Measurements from ENCODE around the gene NEUROG1. TPM values are rescaled to one million over a fixed set of nuclear protein-coding genes. Genes with fewer than 3 reads are reported as not detected.

The NEUROG1 gene
- total RNA-seq, 4 donors from 2014 or later: not detected

DNA sequence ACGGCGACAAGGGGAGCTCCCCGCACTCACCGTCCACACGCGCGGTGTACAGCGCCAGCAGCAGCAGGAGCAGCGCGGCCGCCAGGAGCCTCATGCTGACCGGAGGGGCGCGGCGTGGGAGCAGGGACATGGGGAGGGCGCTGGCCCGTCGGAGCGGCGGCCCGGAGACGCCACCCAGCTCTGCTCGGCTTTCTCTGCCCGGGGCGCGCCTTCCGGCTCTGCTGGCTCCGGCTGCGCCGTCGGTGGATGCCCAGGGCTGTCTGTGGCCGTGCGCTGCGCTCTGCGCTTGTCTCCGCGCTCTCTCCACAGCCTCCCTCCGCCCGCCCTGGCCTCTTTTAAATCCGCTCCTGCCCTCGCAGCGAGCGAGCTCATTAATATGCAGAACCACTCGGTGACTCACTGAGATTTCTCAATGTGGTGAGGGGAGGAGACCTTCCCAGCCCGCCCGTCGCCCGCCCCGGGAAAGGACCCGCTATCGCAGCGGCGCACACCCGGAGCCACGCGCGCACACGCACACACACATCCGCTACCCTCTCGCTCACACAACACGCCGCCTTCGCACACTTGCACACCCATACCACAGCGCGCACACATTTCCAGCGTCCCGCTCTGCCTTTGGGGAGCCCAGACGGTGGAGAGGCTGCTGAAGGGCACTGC lies 43.0 kb upstream of the NEUROG1 start, which contains the start of gene CXCL14:
TSS of gene CXCL14 (minus strand) at position 307 of the 657 bp plus-strand sequence. CDS start at position 94, 213 bp downstream.
- H3K4me1 ChIP-seq: peaks cover 0 to 14% (median 0%) of the 10 kb centered on the region in 4 donors
- H3K36me3 ChIP-seq: no peaks in the 10 kb centered on the region
- WGBS, 2 donors: 1 to 2% methylated on average over 26 to 35 of the region's 68 CpGs
- DNase-seq (ENCODE audit: low spot score in 2 of 2): peak in 1 of 2 donors; percentile 50
- peak in 1 of 2 donors; percentile 21 for TF ChIP-seq EP300 (IDR thresholded peaks at IDR 0.05)
- TF ChIP-seq POLR2A (IDR thresholded peaks at IDR 0.05): no peak
- TF ChIP-seq, protein P1, sequence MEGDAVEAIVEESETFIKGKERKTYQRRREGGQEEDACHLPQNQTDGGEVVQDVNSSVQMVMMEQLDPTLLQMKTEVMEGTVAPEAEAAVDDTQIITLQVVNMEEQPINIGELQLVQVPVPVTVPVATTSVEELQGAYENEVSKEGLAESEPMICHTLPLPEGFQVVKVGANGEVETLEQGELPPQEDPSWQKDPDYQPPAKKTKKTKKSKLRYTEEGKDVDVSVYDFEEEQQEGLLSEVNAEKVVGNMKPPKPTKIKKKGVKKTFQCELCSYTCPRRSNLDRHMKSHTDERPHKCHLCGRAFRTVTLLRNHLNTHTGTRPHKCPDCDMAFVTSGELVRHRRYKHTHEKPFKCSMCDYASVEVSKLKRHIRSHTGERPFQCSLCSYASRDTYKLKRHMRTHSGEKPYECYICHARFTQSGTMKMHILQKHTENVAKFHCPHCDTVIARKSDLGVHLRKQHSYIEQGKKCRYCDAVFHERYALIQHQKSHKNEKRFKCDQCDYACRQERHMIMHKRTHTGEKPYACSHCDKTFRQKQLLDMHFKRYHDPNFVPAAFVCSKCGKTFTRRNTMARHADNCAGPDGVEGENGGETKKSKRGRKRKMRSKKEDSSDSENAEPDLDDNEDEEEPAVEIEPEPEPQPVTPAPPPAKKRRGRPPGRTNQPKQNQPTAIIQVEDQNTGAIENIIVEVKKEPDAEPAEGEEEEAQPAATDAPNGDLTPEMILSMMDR (IDR thresholded peaks at IDR 0.05): no peak
- peak within 1 kb of the TSS; percentile 23 to 51 (median 32) for H3K4me3 ChIP-seq
- H3K9me3 ChIP-seq: no peaks in the 10 kb centered on the region
- H3K27me3 ChIP-seq: peaks cover 0 to 32% of the 10 kb centered on the region in 2 donors
- H3K27ac ChIP-seq: peak within 1 kb of the TSS in 2 of 4 donors; percentile 51 to 55

DNA sequence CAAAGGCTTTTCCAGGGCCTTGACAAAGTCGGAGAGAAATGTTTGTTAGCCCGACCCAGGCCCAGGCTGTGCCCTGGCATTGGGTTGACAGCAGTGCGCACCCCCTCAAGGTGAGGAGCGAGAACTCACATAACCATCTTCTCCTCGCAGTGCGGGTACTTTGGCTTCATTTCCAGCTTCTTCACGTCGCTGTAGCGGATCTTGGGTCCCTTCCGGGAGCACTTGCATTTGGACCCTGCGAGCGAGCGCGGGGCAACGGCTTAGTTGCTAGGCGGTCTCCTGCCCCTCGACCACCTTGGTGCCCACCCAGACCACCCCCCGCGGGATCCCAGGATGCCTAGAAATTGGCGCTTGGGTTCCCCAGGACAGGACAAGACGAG lies 42.5 kb upstream of the NEUROG1 start:
- H3K27me3 ChIP-seq: peaks cover 0 to 32% of the 10 kb centered on the region in 2 donors
- peak overlapping the region in 2 of 4 donors; percentile 51 to 55 for H3K27ac ChIP-seq
- no peaks in the 10 kb centered on the region for H3K9me3 ChIP-seq
- TF ChIP-seq EP300 (IDR thresholded peaks at IDR 0.05) (no peak), POLR2A (IDR thresholded peaks at IDR 0.05) (no peak)
- TF ChIP-seq, protein P1 (IDR thresholded peaks at IDR 0.05): no peak
- H3K36me3 ChIP-seq: no peaks in the 10 kb centered on the region
- peaks cover 0 to 14% (median 0%) of the 10 kb centered on the region in 4 donors for H3K4me1 ChIP-seq
- peak overlapping the region; percentile 23 to 51 (median 32) for H3K4me3 ChIP-seq
- WGBS, 2 donors: 6 to 21% methylated on average over 8 to 16 of the region's 21 CpGs
- no peak for DNase-seq (ENCODE audit: low spot score in 2 of 2)

DNA sequence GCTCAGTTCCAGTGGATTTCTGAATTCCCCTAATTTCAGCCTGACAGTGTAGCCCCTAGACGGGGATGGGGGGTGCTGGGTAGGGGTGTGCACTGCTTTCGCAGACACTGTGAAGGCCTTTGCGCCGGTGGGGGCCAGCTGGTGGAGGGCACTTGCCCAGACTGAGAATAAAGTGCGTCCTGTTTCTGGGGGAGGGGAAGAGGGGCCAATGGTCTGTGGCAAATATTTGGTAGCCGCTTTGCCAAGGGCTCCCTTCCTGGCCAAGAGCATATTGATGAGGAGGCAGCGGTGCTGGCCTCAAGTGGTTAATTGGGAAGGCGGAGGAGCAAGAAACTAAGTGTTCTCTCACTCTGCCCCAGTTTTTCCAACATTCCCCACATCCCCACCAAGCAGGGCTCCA lies 41.7 kb upstream of the NEUROG1 start:
- no peak for DNase-seq (ENCODE audit: low spot score in 2 of 2)
- H3K4me3 ChIP-seq: peak overlapping the region in 1 of 4 donors; percentile 51
- no peaks in the 10 kb centered on the region for H3K9me3 ChIP-seq
- 53 to 63% methylated on average over 8 of the region's 8 CpGs for WGBS, 2 donors
- peaks cover 0 to 14% (median 0%) of the 10 kb centered on the region in 4 donors for H3K4me1 ChIP-seq
- TF ChIP-seq, protein P1 (IDR thresholded peaks at IDR 0.05): no peak
- no peak for TF ChIP-seq POLR2A (IDR thresholded peaks at IDR 0.05)
- TF ChIP-seq EP300 (IDR thresholded peaks at IDR 0.05): no peak
- no peak overlapping the region for H3K27ac ChIP-seq
- H3K27me3 ChIP-seq: peaks cover 0 to 32% of the 10 kb centered on the region in 2 donors
- no peaks in the 10 kb centered on the region for H3K36me3 ChIP-seq

DNA sequence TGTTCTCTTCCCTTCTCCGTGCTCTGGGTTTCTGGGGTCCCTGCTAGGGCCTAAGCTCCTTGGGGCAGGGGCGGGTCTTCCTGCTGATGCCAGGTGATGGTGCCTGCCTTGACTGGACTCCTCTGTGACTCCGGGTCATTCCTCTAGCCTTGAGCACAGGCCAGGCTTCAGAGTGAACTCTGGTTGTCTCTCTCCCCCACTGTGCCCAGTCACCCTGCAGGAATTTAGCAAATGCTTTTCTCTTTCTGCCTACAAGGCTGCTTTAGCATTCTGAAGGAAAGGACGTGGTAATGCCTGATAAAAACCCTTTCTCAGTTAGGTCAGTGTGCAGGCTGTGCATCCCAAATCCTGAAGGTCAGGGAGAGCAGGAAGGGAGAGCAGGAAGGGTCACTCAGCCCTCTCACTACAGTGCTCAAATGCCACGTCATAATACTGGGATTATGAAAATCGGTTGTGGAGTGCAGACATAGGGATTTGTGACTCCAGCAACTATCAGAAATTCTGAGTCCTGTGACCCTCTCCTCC lies 40.4 kb upstream of the NEUROG1 start:
- peaks cover 0 to 14% (median 0%) of the 10 kb centered on the region in 4 donors for H3K4me1 ChIP-seq
- 45 to 53% methylated on average over 6 of the region's 6 CpGs for WGBS, 2 donors
- H3K27me3 ChIP-seq: peaks cover 0 to 22% of the 10 kb centered on the region in 2 donors
- H3K9me3 ChIP-seq: no peaks in the 10 kb centered on the region
- H3K27ac ChIP-seq: no peak overlapping the region
- TF ChIP-seq EP300 (IDR thresholded peaks at IDR 0.05) (no peak), POLR2A (IDR thresholded peaks at IDR 0.05) (no peak)
- TF ChIP-seq, protein P1 (IDR thresholded peaks at IDR 0.05): no peak
- H3K36me3 ChIP-seq: no peaks in the 10 kb centered on the region
- no peak for DNase-seq (ENCODE audit: low spot score in 2 of 2)
- H3K4me3 ChIP-seq: no peak overlapping the region

DNA sequence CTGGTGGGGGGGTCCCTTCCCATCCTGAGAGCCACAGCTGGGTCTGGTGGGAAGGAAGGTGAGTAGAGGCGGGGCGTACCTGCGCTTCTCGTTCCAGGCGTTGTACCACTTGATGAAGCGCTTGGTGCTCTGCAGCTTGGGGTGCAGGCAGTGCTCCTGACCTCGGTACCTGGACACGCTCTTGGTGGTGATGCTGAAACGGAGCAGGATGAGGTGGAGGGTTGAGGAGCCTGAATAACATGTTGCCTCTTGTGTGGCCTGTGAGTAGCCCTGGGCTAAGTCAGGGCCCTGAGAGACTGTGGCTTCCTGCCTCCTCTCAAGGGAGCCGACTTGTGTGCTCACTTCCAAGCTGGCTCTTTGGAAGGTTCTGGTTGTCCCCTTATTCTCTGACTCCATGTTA lies 38.7 kb upstream of the NEUROG1 start:
- Histone ChIP-seq H3K4me1 (peaks cover 0 to 14% (median 0%) of the 10 kb centered on the region in 4 donors), H3K27me3 (peaks cover 0 to 19% of the 10 kb centered on the region in 2 donors), H3K4me3 (no peak overlapping the region), H3K36me3 (no peaks in the 10 kb centered on the region), H3K27ac (no peak overlapping the region), H3K9me3 (no peaks in the 10 kb centered on the region)
- 87 to 89% methylated on average over 9 to 10 of the region's 10 CpGs for WGBS, 2 donors
- no peak for DNase-seq (ENCODE audit: low spot score in 2 of 2)
- TF ChIP-seq, protein P1 (IDR thresholded peaks at IDR 0.05): no peak
- TF ChIP-seq POLR2A (IDR thresholded peaks at IDR 0.05) (no peak), EP300 (IDR thresholded peaks at IDR 0.05) (no peak)

Measured in tibial nerve (tissue), 4 donors.